ENCODE results near the gene GPATCH2. TPM values are rescaled to one million over a fixed set of nuclear protein-coding genes. Genes with fewer than 3 reads are reported as not detected.

The GPATCH2 gene
- polyA plus RNA-seq (2013), result 6.1 and 6.7 TPM in 2 replicates

- H2BK12ac ChIP-seq (ENCODE audit: low read length), result no peak within 1 kb of the TSS
- no CpG with 5 or more reads among the region's 42 CpGs for WGBS (ENCODE audit: extremely low coverage, insufficient coverage, insufficient read length)
- H3K4me3 ChIP-seq (ENCODE audit: low read depth, low read length), result peak within 1 kb of the TSS; percentile 95
- peak within 1 kb of the TSS; percentile 100 for H2AFZ ChIP-seq (ENCODE audit: insufficient read depth, low read length, poor library complexity)
- H3K27ac ChIP-seq (ENCODE audit: low read depth, low read length), result peak within 1 kb of the TSS; percentile 55
- DNase-seq, result peak; percentile 82 to 95
- H2AK5ac ChIP-seq (ENCODE audit: low read length), result no peak within 1 kb of the TSS
- peak within 1 kb of the TSS; percentile 83 for H3K4ac ChIP-seq (ENCODE audit: low read depth, low read length)
- H2BK5ac ChIP-seq (ENCODE audit: low read depth, low read length, poor library complexity), result peak within 1 kb of the TSS; percentile 76
- H3K14ac ChIP-seq (ENCODE audit: low read length), result peak within 1 kb of the TSS; percentile 91
- H3K9me3 ChIP-seq (ENCODE audit: insufficient read depth, low read depth, low read length), result no peaks in the 10 kb centered on the region
- peak within 1 kb of the TSS; percentile 97 for H3K9ac ChIP-seq (ENCODE audit: low read length)
- peaks cover 3% of the 10 kb centered on the region for H3K79me2 ChIP-seq (ENCODE audit: control insufficient read depth, insufficient read depth, low read length, poor library complexity)
- H3K27me3 ChIP-seq (ENCODE audit: insufficient read depth, low read length), result no peaks in the 10 kb centered on the region
- H3K36me3 ChIP-seq (ENCODE audit: control insufficient read depth in 1 of 2, insufficient read depth in 2 of 2, low read length in 2 of 2), result no peaks in the 10 kb centered on the region
- H4K8ac ChIP-seq (ENCODE audit: low read depth, low read length), result peak within 1 kb of the TSS; percentile 97
- H4K12ac ChIP-seq (ENCODE audit: low read depth, low read length), result peak within 1 kb of the TSS; percentile 61
- H2BK120ac ChIP-seq (ENCODE audit: insufficient read depth, low read length, poor library complexity), result peak within 1 kb of the TSS; percentile 70
- H4K91ac ChIP-seq (ENCODE audit: low read depth, low read length), result peak within 1 kb of the TSS; percentile 86
- H3K18ac ChIP-seq (ENCODE audit: low read length), result peak within 1 kb of the TSS; percentile 88
- peak within 1 kb of the TSS; percentile 81 for H3K4me2 ChIP-seq (ENCODE audit: low read length)
- H3K23ac ChIP-seq (ENCODE audit: low read length), result no peak within 1 kb of the TSS
- peaks cover 0 to 2% of the 10 kb centered on the region in 2 experiments for H3K4me1 ChIP-seq (ENCODE audit: control insufficient read depth in 1 of 2, insufficient read depth in 2 of 2, low read length in 2 of 2)
- H3K79me1 ChIP-seq (ENCODE audit: low read length), result peaks cover 7% of the 10 kb centered on the region
These were observed at the start of gene GPATCH2, which contains the start of gene SPATA17 for GRCh38 chr1:217630711-217631591. GPATCH2 (minus strand) TSS chr1:217631090; CDS start chr1:217630971, 119 bp downstream. SPATA17 (plus strand) TSS chr1:217631344; CDS start chr1:217631379, 35 bp downstream.

- H3K9ac ChIP-seq (ENCODE audit: low read length), result no peak overlapping the region
- H2BK120ac ChIP-seq (ENCODE audit: insufficient read depth, low read length, poor library complexity), result no peak overlapping the region
- no peak overlapping the region for H3K27ac ChIP-seq (ENCODE audit: low read depth, low read length)
- no peak overlapping the region for H4K8ac ChIP-seq (ENCODE audit: low read depth, low read length)
- no peaks in the 10 kb centered on the region for H3K36me3 ChIP-seq (ENCODE audit: control insufficient read depth in 1 of 2, insufficient read depth in 2 of 2, low read length in 2 of 2)
- H2BK5ac ChIP-seq (ENCODE audit: low read depth, low read length, poor library complexity), result no peak overlapping the region
- no peak overlapping the region for H2AK5ac ChIP-seq (ENCODE audit: low read length)
- H4K12ac ChIP-seq (ENCODE audit: low read depth, low read length), result peak overlapping the region; percentile 85
- H3K4me3 ChIP-seq (ENCODE audit: low read depth, low read length), result no peak overlapping the region
- H3K23ac ChIP-seq (ENCODE audit: low read length), result no peak overlapping the region
- no peaks in the 10 kb centered on the region for H3K9me3 ChIP-seq (ENCODE audit: insufficient read depth, low read depth, low read length)
- H3K14ac ChIP-seq (ENCODE audit: low read length), result no peak overlapping the region
- no peaks in the 10 kb centered on the region for H3K27me3 ChIP-seq (ENCODE audit: insufficient read depth, low read length)
- no CpG with 5 or more reads among the region's 4 CpGs for WGBS (ENCODE audit: extremely low coverage, insufficient coverage, insufficient read length)
- no peak overlapping the region for H4K91ac ChIP-seq (ENCODE audit: low read depth, low read length)
- H3K4me1 ChIP-seq (ENCODE audit: control insufficient read depth in 1 of 2, insufficient read depth in 2 of 2, low read length in 2 of 2), result no peaks in the 10 kb centered on the region
- H3K4me2 ChIP-seq (ENCODE audit: low read length), result no peak overlapping the region
- no peak overlapping the region for H2AFZ ChIP-seq (ENCODE audit: insufficient read depth, low read length, poor library complexity)
- H2BK12ac ChIP-seq (ENCODE audit: low read length), result no peak overlapping the region
- no peaks in the 10 kb centered on the region for H3K79me2 ChIP-seq (ENCODE audit: control insufficient read depth, insufficient read depth, low read length, poor library complexity)
- H3K79me1 ChIP-seq (ENCODE audit: low read length), result no peaks in the 10 kb centered on the region
- DNase-seq, result no peak
- no peak overlapping the region for H3K4ac ChIP-seq (ENCODE audit: low read depth, low read length)
- H3K18ac ChIP-seq (ENCODE audit: low read length), result no peak overlapping the region
These were observed 43.3 kb upstream of the GPATCH2 start for GRCh38 chr1:217674028-217674729.

- no peak overlapping the region for H3K4ac ChIP-seq (ENCODE audit: low read depth, low read length)
- H2BK12ac ChIP-seq (ENCODE audit: low read length), result no peak overlapping the region
- WGBS (ENCODE audit: extremely low coverage, insufficient coverage, insufficient read length), result no CpG with 5 or more reads among the region's 2 CpGs
- H3K9ac ChIP-seq (ENCODE audit: low read length), result no peak overlapping the region
- H4K12ac ChIP-seq (ENCODE audit: low read depth, low read length), result no peak overlapping the region
- no peak for DNase-seq
- H3K4me3 ChIP-seq (ENCODE audit: low read depth, low read length), result no peak overlapping the region
- no peak overlapping the region for H4K91ac ChIP-seq (ENCODE audit: low read depth, low read length)
- no peak overlapping the region for H3K4me2 ChIP-seq (ENCODE audit: low read length)
- H3K23ac ChIP-seq (ENCODE audit: low read length), result no peak overlapping the region
- H3K36me3 ChIP-seq (ENCODE audit: control insufficient read depth in 1 of 2, insufficient read depth in 2 of 2, low read length in 2 of 2), result no peaks in the 10 kb centered on the region
- no peak overlapping the region for H3K27ac ChIP-seq (ENCODE audit: low read depth, low read length)
- no peak overlapping the region for H2AFZ ChIP-seq (ENCODE audit: insufficient read depth, low read length, poor library complexity)
- no peak overlapping the region for H2BK5ac ChIP-seq (ENCODE audit: low read depth, low read length, poor library complexity)
- no peak overlapping the region for H3K14ac ChIP-seq (ENCODE audit: low read length)
- no peak overlapping the region for H3K18ac ChIP-seq (ENCODE audit: low read length)
- no peak overlapping the region for H2AK5ac ChIP-seq (ENCODE audit: low read length)
- H4K8ac ChIP-seq (ENCODE audit: low read depth, low read length), result no peak overlapping the region
- no peak overlapping the region for H2BK120ac ChIP-seq (ENCODE audit: insufficient read depth, low read length, poor library complexity)
- H3K4me1 ChIP-seq (ENCODE audit: control insufficient read depth in 1 of 2, insufficient read depth in 2 of 2, low read length in 2 of 2), result no peaks in the 10 kb centered on the region
- H3K79me1 ChIP-seq (ENCODE audit: low read length), result no peaks in the 10 kb centered on the region
- H3K27me3 ChIP-seq (ENCODE audit: insufficient read depth, low read length), result no peaks in the 10 kb centered on the region
- no peaks in the 10 kb centered on the region for H3K9me3 ChIP-seq (ENCODE audit: insufficient read depth, low read depth, low read length)
- no peaks in the 10 kb centered on the region for H3K79me2 ChIP-seq (ENCODE audit: control insufficient read depth, insufficient read depth, low read length, poor library complexity)
These were observed 42.5 kb upstream of the GPATCH2 start for GRCh38 chr1:217673387-217673786.

GRCh38 chr1:217668351-217668940 lies 37.6 kb upstream of the GPATCH2 start:
- H3K14ac ChIP-seq (ENCODE audit: low read length), result no peak overlapping the region
- no peak overlapping the region for H3K4me2 ChIP-seq (ENCODE audit: low read length)
- H3K79me2 ChIP-seq (ENCODE audit: control insufficient read depth, insufficient read depth, low read length, poor library complexity), result no peaks in the 10 kb centered on the region
- H3K27me3 ChIP-seq (ENCODE audit: insufficient read depth, low read length), result no peaks in the 10 kb centered on the region
- H2AFZ ChIP-seq (ENCODE audit: insufficient read depth, low read length, poor library complexity), result no peak overlapping the region
- H3K4ac ChIP-seq (ENCODE audit: low read depth, low read length), result no peak overlapping the region
- H2AK5ac ChIP-seq (ENCODE audit: low read length), result no peak overlapping the region
- no peak overlapping the region for H3K27ac ChIP-seq (ENCODE audit: low read depth, low read length)
- H3K4me3 ChIP-seq (ENCODE audit: low read depth, low read length), result no peak overlapping the region
- H2BK12ac ChIP-seq (ENCODE audit: low read length), result no peak overlapping the region
- H3K23ac ChIP-seq (ENCODE audit: low read length), result no peak overlapping the region
- no peaks in the 10 kb centered on the region for H3K4me1 ChIP-seq (ENCODE audit: control insufficient read depth in 1 of 2, insufficient read depth in 2 of 2, low read length in 2 of 2)
- H3K18ac ChIP-seq (ENCODE audit: low read length), result no peak overlapping the region
- no peak overlapping the region for H4K8ac ChIP-seq (ENCODE audit: low read depth, low read length)
- H4K91ac ChIP-seq (ENCODE audit: low read depth, low read length), result no peak overlapping the region
- H3K36me3 ChIP-seq (ENCODE audit: control insufficient read depth in 1 of 2, insufficient read depth in 2 of 2, low read length in 2 of 2), result no peaks in the 10 kb centered on the region
- no CpG with 5 or more reads among the region's 2 CpGs for WGBS (ENCODE audit: extremely low coverage, insufficient coverage, insufficient read length)
- no peaks in the 10 kb centered on the region for H3K79me1 ChIP-seq (ENCODE audit: low read length)
- no peaks in the 10 kb centered on the region for H3K9me3 ChIP-seq (ENCODE audit: insufficient read depth, low read depth, low read length)
- DNase-seq, result no peak
- no peak overlapping the region for H2BK120ac ChIP-seq (ENCODE audit: insufficient read depth, low read length, poor library complexity)
- H3K9ac ChIP-seq (ENCODE audit: low read length), result no peak overlapping the region
- no peak overlapping the region for H2BK5ac ChIP-seq (ENCODE audit: low read depth, low read length, poor library complexity)
- no peak overlapping the region for H4K12ac ChIP-seq (ENCODE audit: low read depth, low read length)

Data from trophoblast cell (in vitro differentiated cells and primary cell).